ENCODE data around the gene RAB35.

- TF ChIP-seq CTCF (conservative IDR thresholded peaks at IDR 0.05; ENCODE audit: low read depth, low read length) (no peak), EZH2 (IDR thresholded peaks at IDR 0.05; ENCODE audit: borderline replicate concordance, low read depth, low read length, poor library complexity, severe bottlenecking) (no peak)
Observed at GRCh38 chr12:120138366-120138765, 21.8 kb upstream of the RAB35 start.

All from A673 (cell line).